Parathyroid adenoma (tissue), 2 donors: ENCODE data around the gene DAZAP1.

Experiments
- H2AFZ ChIP-seq: fragments of 300-600 bp; sonication (generic); one replicate; pipeline ENCODE4 v1.7.0; 2017; ENCODE audit warnings: antibody characterized with exemption, mild to moderate bottlenecking
- H3K27ac ChIP-seq: fragments of 300-600 bp; sonication (generic); one replicate; pipeline ENCODE4 v1.7.0; 2017
- H3K27me3 ChIP-seq: fragments of 300-600 bp; sonication (generic); one replicate; pipeline ENCODE4 v1.7.0; 2017; ENCODE audit warnings: low read length; ENCODE audit not compliant: control insufficient read depth, insufficient read depth
- H3K36me3 ChIP-seq: fragments of 300-600 bp; sonication (generic); one replicate; pipeline ENCODE4 v1.7.0; 2017; ENCODE audit warnings: low read length; ENCODE audit not compliant: control insufficient read depth, insufficient read depth
- H3K4me1 ChIP-seq: fragments of 300-600 bp; sonication (generic); one replicate; pipeline ENCODE4 v1.7.0; 2017; ENCODE audit warnings: control low read depth
- H3K4me2 ChIP-seq: fragments of 300-600 bp; sonication (generic); one replicate; pipeline ENCODE4 v1.7.0; 2017; ENCODE audit warnings: low read length
- H3K4me3 ChIP-seq: fragments of 300-600 bp; sonication (generic); one replicate; pipeline ENCODE4 v1.7.0; 2017; ENCODE audit warnings: low read depth, low read length
- H3K79me2 ChIP-seq: fragments of 300-600 bp; sonication (generic); one replicate; pipeline ENCODE4 v1.7.0; 2017; ENCODE audit warnings: control low read depth
- H3K9ac ChIP-seq: fragments of 300-600 bp; sonication (generic); one replicate; pipeline ENCODE4 v1.7.0; 2017; ENCODE audit warnings: mild to moderate bottlenecking
- H3K9me3 ChIP-seq: fragments of 300-600 bp; sonication (generic); one replicate; pipeline ENCODE4 v1.7.0; 2017; ENCODE audit warnings: low read length; ENCODE audit not compliant: control insufficient read depth
- TF ChIP-seq, protein P1 (sequence below): fragments of 300-600 bp; sonication (generic); IDR thresholded peaks from one replicate; pipeline ENCODE4 v1.7.0; 2017; ENCODE audit warnings: antibody characterized with exemption, mild to moderate bottlenecking
- donor health status: primary hyperparathyroidism.

Gene DAZAP1

GRCh38 chr19:1466461-1467214, 59.3 kb downstream of the DAZAP1 start:
- Histone ChIP-seq H3K27ac (no peak overlapping the region), H3K4me1 (peaks cover 14% of the 10 kb centered on the region), H3K79me2 (peaks cover 10% of the 10 kb centered on the region), H3K9ac (no peak overlapping the region), H3K27me3 (peaks cover 11% of the 10 kb centered on the region), H2AFZ (no peak overlapping the region), H3K4me2 (no peak overlapping the region), H3K4me3 (no peak overlapping the region), H3K36me3 (no peaks in the 10 kb centered on the region), H3K9me3 (no peaks in the 10 kb centered on the region)
- TF ChIP-seq, protein P1, sequence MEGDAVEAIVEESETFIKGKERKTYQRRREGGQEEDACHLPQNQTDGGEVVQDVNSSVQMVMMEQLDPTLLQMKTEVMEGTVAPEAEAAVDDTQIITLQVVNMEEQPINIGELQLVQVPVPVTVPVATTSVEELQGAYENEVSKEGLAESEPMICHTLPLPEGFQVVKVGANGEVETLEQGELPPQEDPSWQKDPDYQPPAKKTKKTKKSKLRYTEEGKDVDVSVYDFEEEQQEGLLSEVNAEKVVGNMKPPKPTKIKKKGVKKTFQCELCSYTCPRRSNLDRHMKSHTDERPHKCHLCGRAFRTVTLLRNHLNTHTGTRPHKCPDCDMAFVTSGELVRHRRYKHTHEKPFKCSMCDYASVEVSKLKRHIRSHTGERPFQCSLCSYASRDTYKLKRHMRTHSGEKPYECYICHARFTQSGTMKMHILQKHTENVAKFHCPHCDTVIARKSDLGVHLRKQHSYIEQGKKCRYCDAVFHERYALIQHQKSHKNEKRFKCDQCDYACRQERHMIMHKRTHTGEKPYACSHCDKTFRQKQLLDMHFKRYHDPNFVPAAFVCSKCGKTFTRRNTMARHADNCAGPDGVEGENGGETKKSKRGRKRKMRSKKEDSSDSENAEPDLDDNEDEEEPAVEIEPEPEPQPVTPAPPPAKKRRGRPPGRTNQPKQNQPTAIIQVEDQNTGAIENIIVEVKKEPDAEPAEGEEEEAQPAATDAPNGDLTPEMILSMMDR, result no peak

DNA sequence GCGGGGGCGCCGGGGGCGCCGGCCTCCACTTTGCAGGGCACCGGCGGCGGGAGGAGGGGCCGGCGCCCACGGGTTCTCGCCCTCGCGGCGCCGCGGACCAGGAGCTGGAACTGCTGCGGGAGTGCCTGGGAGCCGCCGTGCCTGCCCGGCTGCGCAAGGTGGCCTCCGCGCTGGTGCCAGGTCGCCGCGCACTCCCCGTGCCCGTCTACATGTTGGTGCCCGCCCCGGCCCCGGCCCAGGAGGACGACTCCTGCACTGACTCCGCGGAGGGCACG, 59.8 kb downstream of the DAZAP1 start:
- no peak overlapping the region for H3K27ac ChIP-seq
- H3K9me3 ChIP-seq, result no peaks in the 10 kb centered on the region
- peaks cover 10% of the 10 kb centered on the region for H3K79me2 ChIP-seq
- H3K4me3 ChIP-seq, result no peak overlapping the region
- no peaks in the 10 kb centered on the region for H3K36me3 ChIP-seq
- H3K27me3 ChIP-seq, result peaks cover 11% of the 10 kb centered on the region
- TF ChIP-seq, protein P1, result no peak
- no peak overlapping the region for H3K9ac ChIP-seq
- H2AFZ ChIP-seq, result no peak overlapping the region
- H3K4me1 ChIP-seq, result peaks cover 14% of the 10 kb centered on the region
- no peak overlapping the region for H3K4me2 ChIP-seq

- TF ChIP-seq, protein P1, result no peak
- peak overlapping the region; percentile 11 for H3K4me3 ChIP-seq
- H3K9ac ChIP-seq, result no peak overlapping the region
- H3K79me2 ChIP-seq, result peaks cover 10% of the 10 kb centered on the region
- H3K4me1 ChIP-seq, result peaks cover 14% of the 10 kb centered on the region
- no peak overlapping the region for H2AFZ ChIP-seq
- peak overlapping the region; percentile 67 for H3K4me2 ChIP-seq
- H3K9me3 ChIP-seq, result no peaks in the 10 kb centered on the region
- H3K36me3 ChIP-seq, result no peaks in the 10 kb centered on the region
- no peak overlapping the region for H3K27ac ChIP-seq
- H3K27me3 ChIP-seq, result peaks cover 11% of the 10 kb centered on the region
These were observed 60.3 kb downstream of the DAZAP1 start for GRCh38 chr19:1467490-1468273.

DNA sequence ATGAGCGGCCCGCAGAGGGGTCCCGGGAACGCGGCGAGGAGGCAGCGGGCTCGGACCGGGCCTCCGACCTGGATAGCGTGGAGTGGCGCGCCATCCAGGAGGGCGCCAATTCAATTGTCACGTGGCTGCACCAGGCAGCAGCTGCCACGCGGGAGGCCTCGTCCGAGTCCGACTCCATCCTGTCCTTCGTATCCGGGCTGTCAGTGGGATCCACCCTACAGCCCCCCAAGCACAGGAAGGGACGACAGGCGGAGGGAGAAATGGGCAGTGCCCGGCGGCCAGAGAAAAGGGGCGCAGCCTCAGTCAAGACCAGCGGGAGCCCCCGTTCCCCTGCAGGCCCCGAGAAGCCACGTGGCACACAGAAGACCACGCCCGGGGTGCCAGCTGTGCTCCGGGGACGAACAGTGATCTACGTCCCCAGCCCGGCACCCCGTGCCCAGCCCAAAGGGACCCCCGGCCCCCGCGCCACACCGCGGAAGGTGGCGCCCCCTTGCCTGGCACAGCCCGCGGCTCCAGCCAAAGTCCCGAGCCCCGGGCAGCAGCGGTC, 61.0 kb downstream of the DAZAP1 start:
- Histone ChIP-seq H3K27me3 (peaks cover 11% of the 10 kb centered on the region), H3K27ac (no peak overlapping the region), H3K4me3 (peak overlapping the region; percentile 34), H3K4me2 (peak overlapping the region; percentile 67), H3K79me2 (peaks cover 10% of the 10 kb centered on the region), H3K36me3 (no peaks in the 10 kb centered on the region), H2AFZ (no peak overlapping the region), H3K9ac (no peak overlapping the region), H3K9me3 (no peaks in the 10 kb centered on the region), H3K4me1 (peaks cover 14% of the 10 kb centered on the region)
- TF ChIP-seq, protein P1, result no peak
